ENCODE results near the gene ADAT3.
A peak's percentile ranks its signal among the peaks of the same experiment; 100 is the strongest.

Gene ADAT3

DNA sequence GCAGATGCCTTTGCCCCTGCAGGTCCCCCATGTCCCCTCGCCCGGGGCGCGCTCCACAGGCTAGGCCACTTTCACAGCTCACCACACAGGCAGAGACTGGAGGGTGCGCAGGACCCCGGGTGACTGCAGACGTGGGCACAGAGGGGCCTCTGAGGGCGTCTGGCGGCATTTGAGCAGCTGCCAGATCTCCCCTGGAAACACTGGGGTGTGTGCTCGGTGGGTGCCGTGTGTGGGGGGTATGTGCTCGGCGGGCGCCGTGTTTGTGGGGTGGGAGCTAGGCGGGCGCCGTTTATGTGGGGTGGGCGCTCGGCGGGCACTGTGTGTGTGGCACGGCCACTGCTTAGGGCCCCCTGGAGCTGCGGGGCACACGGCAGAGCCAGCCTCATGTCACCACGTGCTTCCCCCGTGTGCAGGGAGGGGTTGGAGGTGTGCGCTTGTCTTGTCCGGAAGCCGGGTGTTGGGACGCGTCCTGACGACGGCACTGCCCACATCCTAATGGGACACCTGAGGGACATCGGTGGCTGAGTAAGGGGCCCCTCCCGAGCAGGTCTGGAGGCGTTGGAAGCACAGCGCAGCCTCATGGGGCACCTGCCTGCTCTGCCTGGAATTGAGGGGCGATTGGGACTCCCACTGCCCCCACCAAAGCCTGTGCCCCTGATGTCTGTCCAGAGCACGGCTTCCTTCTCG is 52.5 kb downstream of the ADAT3 start:
- H3K4me3 ChIP-seq (ENCODE audit: low read depth in 1 of 2, low read length in 2 of 2): peak overlapping the region in 1 of 2 donors; percentile 23
- H3K9me3 ChIP-seq (ENCODE audit: low read length): no peaks in the 10 kb centered on the region
- H3K27me3 ChIP-seq (ENCODE audit: control insufficient read depth in 1 of 2, insufficient read depth in 2 of 2, low read length in 2 of 2): no peaks in the 10 kb centered on the region
- H3K27ac ChIP-seq (ENCODE audit: low read depth, low read length): peak overlapping the region; percentile 52
- H3K9ac ChIP-seq (ENCODE audit: low read length): no peak overlapping the region
- H3K36me3 ChIP-seq (ENCODE audit: insufficient read depth, low read length): no peaks in the 10 kb centered on the region
- H3K4me1 ChIP-seq (ENCODE audit: insufficient read depth, low read length): peaks cover 8% of the 10 kb centered on the region

DNA sequence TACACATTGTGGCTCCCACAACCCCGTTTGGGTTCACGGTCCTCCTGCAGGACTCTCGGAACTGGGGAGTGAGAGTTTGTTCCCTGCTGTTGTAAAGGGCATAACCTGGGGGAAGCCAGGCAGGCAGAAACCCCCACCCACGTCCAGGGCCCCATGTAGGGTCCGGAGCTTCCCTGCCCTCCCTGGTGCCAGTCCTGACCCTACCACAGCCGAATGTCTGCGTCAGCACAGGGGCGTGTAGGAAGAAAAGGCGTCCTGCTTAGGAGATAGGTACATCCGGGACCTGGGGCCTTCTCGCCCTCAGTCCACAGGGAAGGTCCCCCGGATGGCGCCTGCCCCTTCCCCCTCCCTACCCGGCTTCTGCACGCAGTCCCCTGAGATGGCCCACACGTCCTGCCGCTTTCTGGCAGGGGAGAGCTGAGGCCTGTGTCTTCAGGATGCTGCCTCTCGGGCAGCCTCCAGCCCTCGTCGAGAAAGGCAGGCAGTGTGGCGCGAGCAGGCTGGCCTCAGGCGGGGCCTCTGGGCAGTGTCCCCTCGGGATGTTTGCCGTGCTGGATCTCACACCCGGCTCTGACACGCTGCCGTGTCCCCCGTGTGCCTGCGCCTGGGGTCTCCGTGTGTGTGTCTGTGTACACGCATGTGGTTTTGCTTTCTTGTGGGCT is 54.9 kb downstream of the ADAT3 start:
- Histone ChIP-seq H3K4me1 (ENCODE audit: insufficient read depth, low read length) (peaks cover 8% of the 10 kb centered on the region), H3K9ac (ENCODE audit: low read length) (no peak overlapping the region), H3K27ac (ENCODE audit: low read depth, low read length) (no peak overlapping the region), H3K4me3 (ENCODE audit: low read depth in 1 of 2, low read length in 2 of 2) (no peak overlapping the region), H3K27me3 (ENCODE audit: control insufficient read depth in 1 of 2, insufficient read depth in 2 of 2, low read length in 2 of 2) (no peaks in the 10 kb centered on the region), H3K36me3 (ENCODE audit: insufficient read depth, low read length) (no peaks in the 10 kb centered on the region), H3K9me3 (ENCODE audit: low read length) (no peaks in the 10 kb centered on the region)

DNA sequence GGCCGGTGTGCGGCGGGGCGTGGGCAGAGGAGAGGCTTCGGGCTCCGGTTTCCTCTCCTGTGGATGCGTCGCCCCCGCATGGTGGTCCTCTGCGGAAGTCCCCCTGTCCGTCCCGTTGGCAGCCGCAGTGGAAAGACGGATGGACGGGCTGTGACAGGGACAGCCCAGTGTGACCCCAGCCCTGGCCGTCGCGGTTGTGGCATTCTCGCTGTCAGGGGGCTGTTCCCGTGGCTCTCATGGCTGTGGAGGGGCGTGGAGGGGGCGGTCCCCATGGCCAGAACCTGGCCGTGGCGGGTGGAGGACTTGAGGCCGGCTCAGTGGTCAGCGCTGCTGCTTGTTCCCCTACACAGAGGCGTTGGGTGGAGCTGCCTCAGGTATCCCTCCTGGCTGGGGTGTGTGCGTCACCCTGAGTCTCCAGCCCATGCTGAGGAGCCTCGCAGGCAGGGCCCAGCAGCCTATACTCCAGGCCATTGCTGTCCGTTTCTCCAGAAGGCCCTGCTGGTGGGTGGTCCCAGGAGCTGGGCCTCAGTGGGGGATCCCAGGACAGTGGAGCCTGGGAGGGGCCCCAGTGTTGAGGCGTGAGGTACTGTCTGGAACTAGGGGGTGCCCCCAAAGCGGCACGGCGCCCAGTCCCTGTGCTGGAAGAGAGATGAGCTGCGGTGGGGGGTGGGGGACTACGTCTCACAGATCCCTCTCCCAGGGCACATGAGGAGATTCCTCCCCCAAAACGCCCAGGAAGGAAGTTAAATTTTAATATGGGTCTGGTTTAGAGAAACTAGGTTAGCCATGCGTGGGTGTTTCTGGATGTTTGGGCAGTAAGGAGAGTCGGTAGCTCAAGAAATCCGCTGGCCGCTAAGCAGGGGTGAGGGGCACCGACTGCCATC is 56.0 kb downstream of the ADAT3 start:
- Histone ChIP-seq H3K9me3 (ENCODE audit: low read length) (no peaks in the 10 kb centered on the region), H3K9ac (ENCODE audit: low read length) (no peak overlapping the region), H3K27ac (ENCODE audit: low read depth, low read length) (no peak overlapping the region), H3K4me1 (ENCODE audit: insufficient read depth, low read length) (peaks cover 8% of the 10 kb centered on the region), H3K36me3 (ENCODE audit: insufficient read depth, low read length) (no peaks in the 10 kb centered on the region), H3K27me3 (ENCODE audit: control insufficient read depth in 1 of 2, insufficient read depth in 2 of 2, low read length in 2 of 2) (no peaks in the 10 kb centered on the region), H3K4me3 (ENCODE audit: low read depth in 1 of 2, low read length in 2 of 2) (no peak overlapping the region)

DNA sequence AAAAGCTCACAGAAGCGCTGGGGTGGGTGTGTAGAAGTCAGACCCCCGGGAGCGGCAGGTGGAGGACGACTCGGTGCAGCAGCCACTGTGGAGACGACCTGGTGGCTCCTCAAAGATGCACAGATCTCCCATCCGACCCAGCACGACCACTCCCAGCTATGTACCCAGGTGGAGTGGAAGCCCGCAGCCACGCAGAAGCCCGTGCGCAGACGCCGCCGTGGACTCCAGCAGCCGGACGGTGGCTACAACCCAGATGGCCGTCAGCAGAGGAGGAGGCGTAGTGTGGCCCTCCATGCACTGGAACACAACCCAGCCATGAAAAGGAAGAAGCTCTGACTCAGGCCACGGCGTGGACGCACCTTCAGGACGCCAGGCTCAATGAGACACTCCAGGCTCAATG is 57.5 kb downstream of the ADAT3 start:
- Histone ChIP-seq H3K4me3 (ENCODE audit: low read depth in 1 of 2, low read length in 2 of 2) (no peak overlapping the region), H3K27ac (ENCODE audit: low read depth, low read length) (no peak overlapping the region), H3K9ac (ENCODE audit: low read length) (no peak overlapping the region), H3K36me3 (ENCODE audit: insufficient read depth, low read length) (no peaks in the 10 kb centered on the region), H3K4me1 (ENCODE audit: insufficient read depth, low read length) (no peaks in the 10 kb centered on the region), H3K9me3 (ENCODE audit: low read length) (no peaks in the 10 kb centered on the region), H3K27me3 (ENCODE audit: control insufficient read depth in 1 of 2, insufficient read depth in 2 of 2, low read length in 2 of 2) (no peaks in the 10 kb centered on the region)
